22Rv1 (cell line): ENCODE measurements around the gene ZNF654.

Experiments used
- H3K27ac ChIP-seq: fragments of 450-650 bp; 2 replicates; pipeline ENCODE4 v1.5.1; 2017
- ZFX ChIP-seq: fragments of 450-650 bp; IDR thresholded peaks from 2 replicates; pipeline ENCODE4 v1.6.1; 2017; ENCODE audit warnings: antibody characterized with exemption, borderline replicate concordance
- TF ChIP-seq, protein P1 (sequence below): fragments of 450-650 bp; IDR thresholded peaks from 2 replicates; pipeline ENCODE4 v1.5.1; 2017; ENCODE audit warnings: mild to moderate bottlenecking

Gene ZNF654

DNA sequence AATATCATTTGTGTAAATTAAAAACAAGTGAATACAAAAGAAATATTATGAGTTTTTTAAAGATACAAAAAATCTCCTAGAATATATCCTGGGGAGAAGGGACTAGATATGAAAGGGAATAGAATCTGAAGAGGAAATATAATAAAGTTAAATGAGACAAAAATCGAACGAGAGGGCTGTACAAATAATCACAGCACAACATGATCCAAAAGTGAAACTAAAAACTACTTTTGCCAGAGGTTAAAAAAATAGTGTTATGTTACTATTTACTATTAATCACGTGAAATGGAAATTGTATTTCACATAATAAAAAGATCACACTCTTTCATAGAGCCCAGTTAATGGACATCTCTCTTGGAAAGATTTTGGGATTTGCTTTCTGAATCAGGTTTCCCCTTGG lies 28.8 kb upstream of the ZNF654 start:
- TF ChIP-seq ZFX = no peak
- TF ChIP-seq, protein P1, sequence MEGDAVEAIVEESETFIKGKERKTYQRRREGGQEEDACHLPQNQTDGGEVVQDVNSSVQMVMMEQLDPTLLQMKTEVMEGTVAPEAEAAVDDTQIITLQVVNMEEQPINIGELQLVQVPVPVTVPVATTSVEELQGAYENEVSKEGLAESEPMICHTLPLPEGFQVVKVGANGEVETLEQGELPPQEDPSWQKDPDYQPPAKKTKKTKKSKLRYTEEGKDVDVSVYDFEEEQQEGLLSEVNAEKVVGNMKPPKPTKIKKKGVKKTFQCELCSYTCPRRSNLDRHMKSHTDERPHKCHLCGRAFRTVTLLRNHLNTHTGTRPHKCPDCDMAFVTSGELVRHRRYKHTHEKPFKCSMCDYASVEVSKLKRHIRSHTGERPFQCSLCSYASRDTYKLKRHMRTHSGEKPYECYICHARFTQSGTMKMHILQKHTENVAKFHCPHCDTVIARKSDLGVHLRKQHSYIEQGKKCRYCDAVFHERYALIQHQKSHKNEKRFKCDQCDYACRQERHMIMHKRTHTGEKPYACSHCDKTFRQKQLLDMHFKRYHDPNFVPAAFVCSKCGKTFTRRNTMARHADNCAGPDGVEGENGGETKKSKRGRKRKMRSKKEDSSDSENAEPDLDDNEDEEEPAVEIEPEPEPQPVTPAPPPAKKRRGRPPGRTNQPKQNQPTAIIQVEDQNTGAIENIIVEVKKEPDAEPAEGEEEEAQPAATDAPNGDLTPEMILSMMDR = no peak

DNA sequence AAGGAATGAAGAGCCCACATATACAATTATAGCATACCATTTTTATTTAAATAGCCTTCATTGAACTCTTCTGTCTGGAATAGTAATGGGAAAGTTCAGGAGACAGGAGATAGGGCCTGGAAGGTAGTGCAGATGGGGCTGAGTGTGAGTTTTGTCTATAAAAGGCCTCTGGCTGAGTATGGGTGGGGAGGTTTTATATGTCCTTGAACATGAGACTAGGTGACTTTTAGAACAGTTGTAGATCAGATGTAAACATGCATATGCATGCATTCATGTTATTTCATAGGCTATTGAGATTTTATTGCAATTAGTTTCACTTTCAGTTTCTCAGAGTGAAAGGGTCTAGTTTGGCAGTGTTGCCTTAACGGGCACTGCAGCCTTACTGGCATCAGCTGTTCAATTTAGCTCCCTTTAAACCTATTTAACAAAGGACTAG lies 27.4 kb upstream of the ZNF654 start:
- H3K27ac ChIP-seq = no peak overlapping the region
- no peak for TF ChIP-seq ZFX
- TF ChIP-seq, protein P1 = no peak

More for the DNA sequence above, 28.8 kb upstream of the ZNF654 start:
- no peak overlapping the region for H3K27ac ChIP-seq

DNA sequence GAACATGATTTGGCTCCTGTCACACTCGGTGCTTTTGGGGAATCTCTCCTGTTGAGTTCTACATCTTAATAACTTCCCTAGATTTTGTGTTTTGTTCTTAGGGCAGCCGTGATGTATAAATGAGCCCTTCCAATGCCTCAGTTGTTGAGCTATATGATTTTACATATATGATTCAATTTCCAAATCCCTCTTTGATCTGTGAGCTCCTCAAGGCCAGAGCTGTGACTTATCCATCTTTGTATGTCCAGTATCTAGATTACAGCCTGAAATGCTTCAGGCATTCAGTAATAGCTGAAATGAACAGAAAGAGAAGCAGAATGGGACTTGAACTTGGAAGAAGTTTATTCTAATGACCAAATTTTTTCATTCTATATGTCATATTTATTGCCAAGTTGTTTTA lies 26.8 kb upstream of the ZNF654 start:
- no peak overlapping the region for H3K27ac ChIP-seq
- TF ChIP-seq, protein P1 = no peak
- TF ChIP-seq ZFX = no peak

DNA sequence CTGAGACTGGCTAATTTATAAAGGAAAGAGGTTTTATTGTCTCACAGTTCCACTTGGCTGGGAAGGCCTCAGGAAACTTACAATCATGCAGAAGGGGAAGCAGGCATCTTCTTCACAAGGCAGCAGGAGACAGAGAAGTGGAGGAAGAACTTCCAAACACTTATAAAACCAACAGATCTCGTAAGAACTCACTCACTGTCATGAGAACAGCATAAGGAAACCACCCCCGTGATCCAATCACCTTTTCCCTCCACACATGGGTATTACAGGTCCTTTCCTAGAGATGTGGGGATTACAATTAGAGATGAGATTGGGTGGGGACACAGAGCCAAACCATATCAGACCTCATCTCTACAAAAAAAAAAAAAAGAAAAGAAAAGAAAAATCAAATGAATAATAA lies 26.0 kb upstream of the ZNF654 start:
- no peak overlapping the region for H3K27ac ChIP-seq
- no peak for TF ChIP-seq ZFX
- TF ChIP-seq, protein P1 = no peak

DNA sequence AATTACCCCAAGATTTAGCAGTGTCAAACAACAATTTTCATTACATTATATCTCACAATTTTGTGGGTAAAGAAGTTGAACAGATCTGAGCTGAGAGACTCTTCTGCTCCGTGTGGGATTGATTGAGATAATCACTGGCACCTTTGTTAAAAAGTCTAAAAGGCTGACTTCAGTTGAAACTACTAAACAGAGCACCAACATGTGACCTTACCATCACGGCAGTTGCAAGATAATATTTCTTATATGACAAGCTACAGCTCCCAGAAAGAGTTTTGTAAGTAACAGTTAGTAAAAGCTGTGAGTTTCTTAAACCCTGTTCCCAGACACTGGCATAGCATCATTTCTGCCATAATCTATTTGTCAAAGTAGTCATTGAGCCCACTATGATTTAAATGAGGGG lies 25.2 kb upstream of the ZNF654 start:
- H3K27ac ChIP-seq = no peak overlapping the region
- TF ChIP-seq, protein P1 = no peak

DNA sequence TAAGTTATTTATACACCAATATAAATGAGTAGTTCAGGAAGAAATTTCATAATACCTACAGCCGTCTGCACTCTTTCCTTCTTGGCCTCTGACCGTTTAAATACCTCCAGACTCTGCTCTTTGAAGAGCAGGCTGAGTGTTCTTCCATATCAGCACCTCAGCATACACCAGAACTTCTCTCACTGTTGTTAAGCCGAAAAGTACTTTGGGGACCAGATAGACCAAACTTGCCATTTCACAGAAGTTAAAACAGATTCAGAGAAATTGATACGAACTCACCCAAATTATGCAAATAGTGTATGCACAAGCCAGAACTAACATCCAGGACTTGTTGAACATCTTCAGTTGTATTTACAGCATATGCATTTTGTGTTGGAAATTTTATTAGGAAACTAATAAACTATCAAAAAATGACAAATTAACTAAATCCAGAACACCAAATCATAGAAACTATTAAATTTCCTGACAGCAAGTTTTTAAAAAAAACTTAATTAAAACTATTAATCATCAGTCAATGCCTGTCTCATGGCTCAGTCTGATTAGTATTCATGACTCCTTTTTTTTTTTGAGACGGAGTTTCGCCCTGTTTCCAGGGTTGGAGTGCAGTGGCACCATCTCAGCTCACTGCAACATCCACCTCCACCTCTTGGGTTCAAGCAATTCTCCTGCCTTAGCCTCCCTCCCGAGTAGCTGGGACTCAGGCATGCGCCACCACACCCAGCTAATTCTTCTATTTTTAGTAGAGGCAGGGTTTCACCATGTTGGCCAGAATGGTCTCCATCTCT lies 24.4 kb upstream of the ZNF654 start:
- no peak for TF ChIP-seq ZFX
- TF ChIP-seq, protein P1 = no peak
- H3K27ac ChIP-seq = no peak overlapping the region

DNA sequence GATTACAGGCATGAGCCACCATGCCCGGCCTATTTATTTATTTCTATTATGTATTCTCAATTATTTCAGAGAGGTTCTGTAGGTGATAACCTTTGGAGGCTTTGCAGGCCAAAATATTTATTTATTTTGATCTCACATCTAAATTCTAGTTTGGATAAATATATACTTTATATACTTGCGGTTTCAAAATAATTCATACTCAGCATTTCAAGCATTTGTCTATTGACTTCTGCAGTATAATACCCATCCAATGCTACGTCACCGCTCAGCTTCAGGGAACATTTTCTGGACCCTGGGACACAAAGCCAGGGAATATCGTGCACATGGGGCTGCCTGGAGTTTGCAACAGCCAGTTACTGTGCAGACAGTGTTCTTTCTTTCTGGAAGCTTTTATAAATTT lies 22.8 kb upstream of the ZNF654 start:
- TF ChIP-seq, protein P1 = no peak
- TF ChIP-seq ZFX = no peak
- H3K27ac ChIP-seq = no peak overlapping the region
